Sigmoid colon (tissue), 7 donors: ENCODE results near the gene THOC6. TPM values are rescaled to one million over a fixed set of nuclear protein-coding genes. Genes with fewer than 3 reads are reported as not detected.

Experiments used
- DNase-seq: peaks from one replicate; pipeline ENCODE4 v3.0.0-alpha.2; 2019
- H3K27ac ChIP-seq, 4 donors: fragments of 200-600 bp; sonication (generic); one replicate each; pipeline ENCODE4 v1.5.1; 2016 to 2019; ENCODE audit warnings: mild to moderate bottlenecking in 1 of 4
- H3K27me3 ChIP-seq, 3 donors: fragments of 200-600 bp; sonication (generic); one replicate each; pipeline ENCODE4 v1.5.1; 2019; ENCODE audit warnings: mild to moderate bottlenecking in 1 of 3
- H3K36me3 ChIP-seq, 4 donors: fragments of 200-600 bp; sonication (generic); one replicate each; pipeline ENCODE4 v1.5.1; 2016 to 2019
- H3K4me1 ChIP-seq, 4 donors: fragments of 200-600 bp; sonication (generic); one replicate each; pipeline ENCODE4 v1.5.1; 2017 to 2019
- H3K4me3 ChIP-seq, 4 donors: fragments of 200-600 bp; sonication (generic); one replicate each; pipeline ENCODE4 v1.5.1; 2017 to 2019; ENCODE audit warnings: mild to moderate bottlenecking in 2 of 4, moderate library complexity in 1 of 4
- H3K9me3 ChIP-seq, 4 donors: fragments of 200-600 bp in 3 of 4; sonication (generic) in 3 of 4; one replicate each; pipeline versions ENCODE4 v1.5.1 to v1.6.1; 2013 to 2019
- EP300 ChIP-seq, 4 donors: sonication (generic); formaldehyde crosslinking; IDR thresholded peaks; one replicate each; pipeline ENCODE4 v1.6.1; 2017; ENCODE audit warnings: antibody characterized with exemption in 4 of 4
- POLR2A ChIP-seq, 2 donors: fragments of 450-650 bp; IDR thresholded peaks; one replicate each; pipeline ENCODE4 v1.6.1; 2016; ENCODE audit warnings: antibody characterized with exemption in 2 of 2, mild to moderate bottlenecking in 2 of 2, moderate library complexity in 2 of 2
- POLR2AphosphoS5 ChIP-seq, 4 donors: sonication (generic); formaldehyde crosslinking; IDR thresholded peaks; one replicate each; pipeline ENCODE4 v1.6.1; 2017; ENCODE audit warnings: antibody characterized with exemption in 4 of 4
- WGBS, 2 donors: extraction: QIAGEN DNeasy Blood & Tissue Kit; methylation state at CpG; one replicate each; pipeline ENCODE4 v1.1.7; 2013; 5-methylcytosine and 5-hydroxymethylcytosine counted together
- intact Hi-C: fragments of 100-400 bp; cut with DNase I; formaldehyde crosslinking; loops from one replicate; pipeline ENCODE4 v1.15.1; 2023
- polyA plus RNA-seq, 3 donors: library from polyadenylated mRNA; stranded (reverse); fragments of 200-250 nt; gene quantifications; one replicate each; pipeline ENCODE4 v1.2.3, GENCODE V29; 2013
- total RNA-seq, 4 donors: library from RNA; depleted of rRNA; stranded (reverse); fragments of >200 nt; gene quantifications; one replicate each; pipeline ENCODE4 v1.1.0, GENCODE V29; 2016
- TF ChIP-seq, protein P1 (sequence below), 4 experiments: fragments of 450-650 bp in 3 of 4; fragments of 200-600 bp in 1 of 4; IDR thresholded peaks; one replicate each; pipeline ENCODE4 v1.5.1; 2016 to 2019; ENCODE audit warnings: antibody characterized with exemption in 4 of 4, mild to moderate bottlenecking in 3 of 4, moderate library complexity in 2 of 4
- donor health status: healthy with polysubstance abuse.
- donor health status: Bipolar disorder and iron deficiency.
- donor health status: healthy.

The THOC6 gene
- total and polyA plus RNA-seq, 7 donors, result 8.6 to 35.8 (median 15.8) TPM

- Histone ChIP-seq H3K9me3 (no peaks in the 10 kb centered on the region), H3K36me3 (no peaks in the 10 kb centered on the region), H3K4me3 (no peak overlapping the region), H3K27ac (no peak overlapping the region), H3K27me3 (peaks cover 0 to 22% (median 0%) of the 10 kb centered on the region in 3 donors), H3K4me1 (peaks cover 0 to 12% (median 9%) of the 10 kb centered on the region in 4 donors)
- no peak for DNase-seq
- intact Hi-C loops, result no loop called here
- WGBS, 2 donors, result 86 to 91% methylated on average over 9 of the region's 9 CpGs
- TF ChIP-seq POLR2A (IDR thresholded peaks at IDR 0.05), result no peak
These were observed 36.5 kb upstream of the THOC6 start for GRCh38 chr16:2987286-2987685.

GRCh38 chr16:2987833-2988232 is 36.0 kb upstream of the THOC6 start:
- Histone ChIP-seq H3K4me1 (peaks cover 0 to 12% (median 9%) of the 10 kb centered on the region in 4 donors), H3K27me3 (peaks cover 0 to 22% (median 0%) of the 10 kb centered on the region in 3 donors), H3K4me3 (no peak overlapping the region), H3K27ac (no peak overlapping the region), H3K36me3 (no peaks in the 10 kb centered on the region), H3K9me3 (no peaks in the 10 kb centered on the region)
- 78 to 84% methylated on average over 8 of the region's 8 CpGs for WGBS, 2 donors
- TF ChIP-seq, protein P1, sequence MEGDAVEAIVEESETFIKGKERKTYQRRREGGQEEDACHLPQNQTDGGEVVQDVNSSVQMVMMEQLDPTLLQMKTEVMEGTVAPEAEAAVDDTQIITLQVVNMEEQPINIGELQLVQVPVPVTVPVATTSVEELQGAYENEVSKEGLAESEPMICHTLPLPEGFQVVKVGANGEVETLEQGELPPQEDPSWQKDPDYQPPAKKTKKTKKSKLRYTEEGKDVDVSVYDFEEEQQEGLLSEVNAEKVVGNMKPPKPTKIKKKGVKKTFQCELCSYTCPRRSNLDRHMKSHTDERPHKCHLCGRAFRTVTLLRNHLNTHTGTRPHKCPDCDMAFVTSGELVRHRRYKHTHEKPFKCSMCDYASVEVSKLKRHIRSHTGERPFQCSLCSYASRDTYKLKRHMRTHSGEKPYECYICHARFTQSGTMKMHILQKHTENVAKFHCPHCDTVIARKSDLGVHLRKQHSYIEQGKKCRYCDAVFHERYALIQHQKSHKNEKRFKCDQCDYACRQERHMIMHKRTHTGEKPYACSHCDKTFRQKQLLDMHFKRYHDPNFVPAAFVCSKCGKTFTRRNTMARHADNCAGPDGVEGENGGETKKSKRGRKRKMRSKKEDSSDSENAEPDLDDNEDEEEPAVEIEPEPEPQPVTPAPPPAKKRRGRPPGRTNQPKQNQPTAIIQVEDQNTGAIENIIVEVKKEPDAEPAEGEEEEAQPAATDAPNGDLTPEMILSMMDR (IDR thresholded peaks at IDR 0.05), result no peak
- TF ChIP-seq POLR2A (IDR thresholded peaks at IDR 0.05) (no peak), POLR2AphosphoS5 (IDR thresholded peaks at IDR 0.05) (no peak), EP300 (IDR thresholded peaks at IDR 0.05) (no peak)
- DNase-seq, result no peak
- intact Hi-C loops, result no loop called here

- intact Hi-C loops, result no loop called here
- H3K36me3 ChIP-seq, result no peaks in the 10 kb centered on the region
- 78 to 84% methylated on average over 8 of the region's 8 CpGs for WGBS, 2 donors
- H3K4me1 ChIP-seq, result peaks cover 0 to 8% (median 5%) of the 10 kb centered on the region in 4 donors
- H3K27me3 ChIP-seq, result peaks cover 0 to 22% (median 0%) of the 10 kb centered on the region in 3 donors
- H3K4me3 ChIP-seq, result no peak overlapping the region
- no peak for DNase-seq
- no peak overlapping the region for H3K27ac ChIP-seq
- H3K9me3 ChIP-seq, result no peaks in the 10 kb centered on the region
- TF ChIP-seq EP300 (IDR thresholded peaks at IDR 0.05) (no peak), POLR2AphosphoS5 (IDR thresholded peaks at IDR 0.05) (no peak), POLR2A (IDR thresholded peaks at IDR 0.05) (no peak)
- TF ChIP-seq, protein P1 (IDR thresholded peaks at IDR 0.05), result no peak
These were observed 35.2 kb upstream of the THOC6 start for GRCh38 chr16:2988590-2989099.

DNA sequence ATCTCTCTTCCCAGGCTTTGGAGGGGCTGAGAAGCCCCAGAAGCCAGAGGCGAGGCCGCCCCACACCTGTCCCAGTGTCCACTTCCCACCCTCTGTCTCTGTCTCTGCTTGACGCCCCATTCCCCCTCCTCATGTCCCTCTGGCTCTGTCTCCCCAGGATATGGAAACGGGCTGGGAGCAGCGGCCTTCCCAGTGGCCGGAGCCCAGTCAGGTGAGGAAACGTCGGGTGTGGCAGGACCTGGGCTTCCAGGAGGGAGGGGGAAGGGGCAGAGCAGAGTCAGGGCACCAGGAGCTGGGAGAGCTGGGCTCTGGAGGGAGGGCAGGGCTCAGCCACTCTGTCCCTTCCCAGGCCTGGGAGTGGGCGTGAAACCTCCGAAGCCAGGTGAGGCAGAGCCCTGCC is 32.9 kb upstream of the THOC6 start:
- no peak overlapping the region for H3K27ac ChIP-seq
- H3K36me3 ChIP-seq, result no peaks in the 10 kb centered on the region
- H3K9me3 ChIP-seq, result no peaks in the 10 kb centered on the region
- no peaks in the 10 kb centered on the region for H3K4me1 ChIP-seq
- no peak for DNase-seq
- peaks cover 0 to 23% (median 0%) of the 10 kb centered on the region in 3 donors for H3K27me3 ChIP-seq
- no peak for TF ChIP-seq EP300 (IDR thresholded peaks at IDR 0.05)
- WGBS, 2 donors, result 35 to 63% methylated on average over 10 of the region's 10 CpGs
- no peak overlapping the region for H3K4me3 ChIP-seq
- intact Hi-C loops, result no loop called here

- intact Hi-C loops, result no loop called here
- no peak for TF ChIP-seq EP300 (IDR thresholded peaks at IDR 0.05)
- TF ChIP-seq, protein P1 (IDR thresholded peaks at IDR 0.05), result no peak
- no peak for TF ChIP-seq POLR2A (IDR thresholded peaks at IDR 0.05)
- TF ChIP-seq POLR2AphosphoS5 (IDR thresholded peaks at IDR 0.05), result no peak
- peaks cover 0 to 31% (median 0%) of the 10 kb centered on the region in 3 donors for H3K27me3 ChIP-seq
These were observed 32.1 kb upstream of the THOC6 start for GRCh38 chr16:2991566-2992261.

More at GRCh38 chr16:2991566-2992261, 32.1 kb upstream of the THOC6 start:
- Histone ChIP-seq H3K27ac (no peak overlapping the region), H3K9me3 (no peaks in the 10 kb centered on the region), H3K4me3 (no peak overlapping the region), H3K4me1 (no peaks in the 10 kb centered on the region), H3K36me3 (no peaks in the 10 kb centered on the region)
- WGBS, 2 donors, result 64 to 87% methylated on average over 12 of the region's 12 CpGs
- no peak for DNase-seq
